HG03097 (cell line): ENCODE measurements around the gene FOXA3.
"Not testable (repeated sequence)": the region's sequence is repeated elsewhere in the genome, so short reads cannot be mapped to it uniquely, and the experiment has no call there.

ENCODE experiments used
- ATAC-seq: cut with Tn5 transposase; IDR thresholded peaks from one replicate; pipeline ENCODE4 v1.9.1; 2021; ENCODE audit not compliant: unreplicated experiment, low FRiP score

The FOXA3 gene

DNA sequence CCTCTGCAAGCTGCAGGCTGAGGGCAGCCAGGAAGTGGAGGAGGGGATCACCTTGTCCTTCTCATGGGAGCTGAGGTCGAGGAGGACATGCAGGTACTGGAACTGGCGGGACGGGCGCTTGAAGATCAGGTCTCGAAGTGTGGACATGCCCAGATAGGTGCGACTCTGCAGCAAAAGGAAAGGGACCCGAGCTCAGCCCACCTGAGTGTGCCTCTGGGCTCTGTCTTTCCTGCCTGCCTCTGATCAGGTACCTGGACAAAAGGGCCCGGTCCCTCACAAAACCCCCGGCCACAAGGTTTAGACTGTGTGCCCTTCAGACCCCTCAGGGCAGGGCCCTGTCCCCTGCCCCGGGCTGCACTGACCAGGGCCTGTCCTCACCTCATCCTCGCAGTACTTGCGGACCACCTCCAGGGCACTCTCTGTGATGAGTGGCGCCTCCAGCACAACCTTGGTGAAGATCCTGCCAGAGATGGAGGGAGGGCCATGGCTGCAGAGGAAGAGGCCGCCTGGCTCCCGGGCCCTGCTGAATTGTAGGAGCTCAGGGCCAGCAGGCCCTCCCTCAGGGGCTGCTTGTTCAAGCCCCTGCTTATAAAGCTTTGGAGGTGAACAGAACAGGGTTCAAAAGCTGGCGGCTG lies 36.5 kb upstream of the FOXA3 start:
- no peak for ATAC-seq

DNA sequence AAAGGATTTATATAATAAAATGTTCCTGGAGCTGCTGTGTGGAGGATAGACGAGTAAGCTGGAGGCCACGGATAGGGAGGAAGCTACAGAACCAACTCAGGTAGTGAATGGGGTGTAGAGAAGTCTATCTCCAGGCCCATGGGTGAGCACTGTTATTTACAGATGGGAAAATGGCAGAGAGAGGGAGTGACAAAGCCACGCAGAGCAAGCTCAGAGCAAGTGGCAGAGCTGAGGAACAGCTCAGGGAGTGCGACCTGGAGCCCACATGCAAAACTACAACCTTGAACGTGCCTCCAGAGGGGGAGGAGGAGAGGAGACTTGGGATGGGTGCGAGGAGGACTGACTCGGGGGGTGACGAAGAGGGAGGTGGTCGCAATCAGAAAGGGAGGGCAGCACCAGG lies 35.6 kb upstream of the FOXA3 start:
- ATAC-seq, result no peak

DNA sequence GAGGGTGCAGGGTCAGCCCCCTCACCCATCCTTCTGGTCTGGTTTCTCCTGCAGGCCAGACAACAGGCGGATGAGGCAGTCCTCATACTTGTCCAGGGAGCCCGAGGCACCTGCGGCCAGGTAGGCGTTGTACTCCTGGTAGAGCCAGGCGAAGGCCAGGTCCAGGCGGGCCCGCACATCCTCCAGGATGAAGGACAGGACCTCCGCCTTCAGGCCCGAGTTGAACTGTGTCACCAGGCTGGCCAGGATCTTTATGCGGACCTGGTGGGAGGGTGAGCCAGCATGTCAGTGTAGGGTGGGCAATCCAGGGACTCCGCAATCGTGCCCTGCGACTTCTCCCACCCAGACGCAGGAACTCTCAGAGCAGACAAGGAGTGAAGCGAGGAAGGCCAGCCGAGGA lies 35.2 kb upstream of the FOXA3 start:
- ATAC-seq, result no peak

DNA sequence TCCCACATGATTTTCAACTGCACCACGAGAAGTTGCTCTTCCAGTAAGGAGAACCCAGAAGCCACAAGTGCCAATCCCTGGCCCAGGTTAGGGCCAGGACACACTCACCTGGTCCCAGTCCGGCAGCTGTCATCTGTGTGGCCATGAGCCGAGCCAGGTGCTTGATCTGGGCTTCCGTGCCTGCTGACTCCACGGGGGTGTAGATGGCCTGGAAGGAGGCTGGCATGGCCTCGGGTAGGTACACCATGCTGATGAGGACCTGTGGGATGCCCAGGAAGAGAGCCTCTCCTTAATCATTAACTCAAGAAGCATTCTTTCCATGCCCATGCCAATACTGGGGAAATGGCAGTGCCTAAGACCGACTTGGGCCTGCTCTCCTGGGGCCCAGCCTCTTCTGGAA lies 29.2 kb upstream of the FOXA3 start:
- no peak for ATAC-seq

DNA sequence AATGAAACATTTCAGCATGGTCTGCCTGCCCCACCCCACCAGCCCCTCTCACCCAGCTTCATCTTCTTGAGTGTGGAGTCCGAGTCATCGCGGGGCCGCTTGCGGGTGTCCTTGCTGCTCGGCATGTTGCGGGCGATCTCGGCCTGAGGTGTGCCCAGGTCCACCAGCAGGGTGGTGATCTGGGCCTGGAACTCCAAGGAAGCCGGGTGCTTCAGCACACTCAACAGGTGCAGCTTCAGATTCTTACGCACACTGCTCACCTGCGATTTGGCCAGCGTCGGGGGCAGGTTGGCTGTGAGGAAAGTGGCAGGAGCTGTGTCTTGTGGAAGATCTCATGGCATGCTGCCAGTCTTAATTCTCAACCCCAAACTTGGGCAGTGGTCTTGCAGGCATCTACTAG lies 21.9 kb upstream of the FOXA3 start:
- no peak for ATAC-seq

DNA sequence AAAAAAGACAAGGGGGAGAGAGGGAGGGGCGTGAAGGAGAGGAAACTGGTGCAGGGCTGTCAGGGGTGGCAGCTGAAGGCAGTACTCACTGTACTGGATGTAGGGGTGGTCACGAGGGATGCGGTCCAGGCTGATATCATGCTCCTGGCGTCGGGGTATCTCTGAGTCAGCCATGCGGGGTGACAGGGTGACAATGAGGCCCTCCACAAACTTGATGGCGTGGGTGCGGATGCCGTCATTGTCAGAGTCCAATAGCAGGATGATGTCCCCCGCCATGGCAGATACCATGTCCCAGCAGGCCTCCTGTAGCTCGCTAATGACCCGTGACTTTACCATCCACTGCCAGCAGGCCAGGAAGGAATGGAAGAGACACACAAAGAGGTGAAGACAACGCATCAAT lies 16.5 kb upstream of the FOXA3 start:
- no peak for ATAC-seq

DNA sequence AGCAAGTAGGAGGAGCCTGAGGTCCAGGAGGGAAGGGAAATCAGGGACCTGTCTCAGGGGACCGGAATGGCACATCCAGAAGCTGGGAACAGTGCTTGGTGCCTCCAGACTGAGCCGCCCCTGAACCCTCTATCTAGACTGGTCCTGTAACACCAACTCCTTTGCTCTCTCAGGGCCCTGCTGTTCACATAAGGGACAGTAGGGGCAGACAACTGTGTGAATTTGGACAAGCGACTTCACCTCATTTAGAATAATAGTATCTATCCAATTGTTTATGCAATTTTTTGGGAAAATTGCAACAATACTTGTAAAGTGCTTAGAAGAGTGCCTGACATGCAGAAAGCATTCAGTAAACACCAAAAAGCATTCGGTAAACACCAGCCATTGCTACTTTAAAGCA lies 15.2 kb upstream of the FOXA3 start:
- no peak for ATAC-seq

DNA sequence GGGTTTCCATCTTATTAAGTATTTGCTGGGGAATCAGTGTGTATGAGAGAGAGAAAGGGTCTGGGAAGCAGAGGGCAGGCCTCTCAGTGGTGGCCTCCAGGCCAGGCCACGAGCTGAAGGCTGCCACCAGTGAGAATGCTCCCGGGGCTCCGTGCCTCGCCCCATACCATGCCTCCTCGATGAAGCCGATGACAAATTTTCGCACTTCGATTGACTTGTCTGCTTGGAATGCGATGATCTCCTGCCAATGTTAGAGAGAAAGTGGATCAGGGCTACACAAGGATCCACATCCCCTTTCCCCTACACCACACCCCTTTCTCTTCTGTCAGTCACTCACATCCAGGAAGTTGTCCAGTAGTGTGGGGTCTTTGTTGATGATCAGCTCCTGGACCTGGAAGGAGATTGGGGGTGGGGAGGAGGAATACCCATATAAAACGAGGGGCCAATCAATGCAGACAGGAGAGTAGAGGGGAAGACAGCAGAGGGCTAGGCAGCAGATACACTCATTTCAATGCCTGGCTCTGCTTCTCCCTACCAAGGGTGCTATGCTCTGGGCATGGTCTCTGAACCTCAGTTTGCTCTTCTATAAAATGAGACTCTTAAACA lies 11.9 kb upstream of the FOXA3 start:
- no peak for ATAC-seq

DNA sequence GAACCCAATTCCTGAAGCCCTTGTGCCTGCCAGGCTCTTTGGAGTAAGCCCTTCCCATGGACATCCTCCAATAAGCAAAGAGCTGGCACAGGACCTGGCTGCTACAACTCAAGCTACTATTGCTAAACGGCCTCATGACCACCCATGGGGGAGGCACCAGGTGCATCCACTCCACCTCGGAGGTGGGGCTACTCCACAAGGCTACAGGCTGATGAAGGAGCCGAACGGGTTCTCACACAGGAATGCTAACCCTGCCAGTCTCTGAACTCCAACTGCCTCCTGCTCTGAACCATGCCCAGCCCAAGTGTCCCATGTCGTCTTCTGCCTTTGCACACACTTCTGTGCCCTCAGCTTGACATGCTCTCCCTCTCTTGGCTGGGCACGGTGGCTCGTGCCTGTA lies 11.1 kb upstream of the FOXA3 start:
- ATAC-seq, result no peak

DNA sequence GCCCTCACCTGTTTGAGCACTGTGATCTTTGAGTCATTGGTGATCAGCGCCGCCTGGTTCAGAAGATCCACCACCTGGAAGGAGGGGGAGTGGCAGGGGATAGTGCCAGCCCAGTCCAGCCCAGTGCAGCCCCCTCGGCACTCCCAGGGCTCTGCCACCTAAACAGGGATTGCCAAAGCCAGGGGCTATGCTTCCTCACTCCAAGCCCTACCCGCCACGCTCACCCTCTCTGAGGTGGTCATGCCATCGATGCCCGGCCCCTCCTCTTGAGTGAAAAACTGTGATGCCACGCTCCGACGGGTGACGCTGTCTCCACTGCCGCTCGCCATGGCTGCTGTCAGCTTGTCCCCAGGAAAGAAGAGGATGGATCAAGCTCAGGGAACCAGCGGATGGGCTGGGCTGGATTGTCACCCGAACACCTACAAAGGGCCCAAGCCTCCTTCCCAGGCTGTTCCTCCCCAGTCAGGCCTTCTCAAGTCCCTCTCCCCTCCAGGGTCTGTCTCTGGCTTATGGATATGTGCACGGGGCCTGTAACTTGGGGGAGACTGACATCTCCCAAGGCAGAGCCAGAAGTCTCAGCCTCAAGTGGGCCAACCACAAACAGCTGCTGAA lies 9.9 kb upstream of the FOXA3 start:
- no peak for ATAC-seq

DNA sequence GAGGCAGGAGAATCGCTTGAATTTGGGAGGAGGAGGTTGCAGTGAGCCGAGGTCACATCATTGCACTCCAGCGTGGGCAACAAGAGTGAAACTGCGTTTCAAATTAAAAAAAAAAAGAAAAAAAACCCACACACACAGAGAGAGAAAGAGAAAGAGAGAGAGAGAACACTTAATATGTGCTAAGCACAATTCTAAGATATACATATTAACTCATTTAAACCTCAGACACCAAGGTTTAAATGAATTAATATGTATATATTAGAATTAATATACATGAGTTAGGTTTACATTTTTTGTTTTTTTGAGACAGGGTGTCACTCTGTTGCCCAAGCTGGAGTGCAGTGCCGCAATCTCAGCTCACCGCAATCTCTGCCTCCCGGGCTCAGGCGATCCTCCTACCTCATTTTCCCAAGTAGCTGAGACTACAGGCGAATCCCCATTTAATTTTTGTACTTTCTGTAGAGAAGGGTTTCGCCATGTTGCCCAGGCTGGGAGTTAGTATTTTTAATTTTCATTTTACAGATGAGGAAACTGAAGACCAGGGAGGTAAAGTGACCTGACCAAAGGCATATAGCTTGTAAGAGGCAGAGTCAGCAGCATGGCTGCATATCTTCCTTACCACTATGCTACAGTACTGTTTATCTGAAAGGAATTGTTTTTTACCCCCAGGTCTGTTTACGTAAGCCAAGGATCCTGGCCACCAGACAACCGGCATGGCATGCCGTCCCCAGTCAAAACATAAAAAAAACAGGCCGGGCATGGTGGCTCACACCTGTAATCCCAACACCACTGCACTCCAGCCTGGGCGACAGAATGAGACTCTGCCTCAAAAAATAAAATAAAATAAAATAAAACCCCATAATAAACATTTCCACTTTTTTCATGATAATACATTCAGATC lies 3.5 kb upstream of the FOXA3 start:
- no peak for ATAC-seq

DNA sequence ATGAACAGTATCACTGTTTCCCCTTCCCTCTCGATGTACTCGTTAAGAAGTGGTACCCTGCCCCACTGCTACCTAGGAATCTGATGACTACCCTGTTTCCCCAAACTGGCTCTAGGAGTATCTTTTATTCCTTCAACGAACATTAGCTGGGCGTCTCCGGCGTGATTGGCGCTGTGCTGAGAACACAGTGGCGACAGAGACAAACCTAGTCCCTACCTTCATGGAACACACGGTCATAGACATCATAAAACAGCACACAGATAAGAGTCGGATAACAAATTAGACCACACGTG lies 1.9 kb upstream of the FOXA3 start:
- no peak for ATAC-seq

DNA sequence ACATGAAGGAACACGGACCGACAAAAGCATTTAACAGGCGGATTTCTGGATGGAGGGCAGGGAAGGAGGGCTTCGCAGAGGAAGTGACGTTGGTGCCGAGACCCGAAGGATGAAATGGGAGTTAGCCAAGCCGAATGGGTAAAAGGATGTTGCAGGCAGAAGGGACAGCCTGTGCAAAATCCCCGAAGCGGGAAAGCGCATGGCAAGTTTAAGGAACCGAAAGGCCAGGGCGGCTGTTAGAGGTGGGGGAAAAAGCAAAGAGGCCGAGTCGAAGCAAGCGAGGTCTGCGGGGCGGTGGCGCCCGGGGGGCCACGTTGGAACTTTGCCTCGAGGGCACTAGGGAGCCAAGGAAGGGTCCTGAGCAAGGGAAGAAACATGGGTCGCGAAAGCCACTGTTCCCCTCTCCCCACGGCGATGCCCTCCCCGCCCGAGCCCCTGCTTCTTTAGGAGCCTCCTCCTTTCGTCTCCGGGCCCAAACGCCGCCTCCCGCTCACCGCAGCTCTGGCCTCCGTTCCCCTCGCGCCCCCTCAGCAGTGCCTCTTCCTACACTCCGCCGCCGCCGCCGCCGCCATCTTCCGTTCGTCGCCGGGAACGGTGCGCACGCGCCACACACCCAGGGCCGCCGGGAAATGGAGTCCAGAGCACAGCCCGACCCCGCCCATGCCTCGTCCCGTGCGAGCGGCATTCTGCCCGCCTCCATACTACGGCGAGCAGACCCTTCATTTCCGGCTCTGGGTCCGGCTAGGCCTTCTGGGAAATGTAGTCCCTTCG lies 1.4 kb upstream of the FOXA3 start, which contains the start of gene SYMPK:
SYMPK (minus strand) TSS at position 584 of the 771 bp plus-strand sequence. CDS start 8,652 bp downstream, outside the sequence.
- peak; percentile 88 for ATAC-seq

DNA sequence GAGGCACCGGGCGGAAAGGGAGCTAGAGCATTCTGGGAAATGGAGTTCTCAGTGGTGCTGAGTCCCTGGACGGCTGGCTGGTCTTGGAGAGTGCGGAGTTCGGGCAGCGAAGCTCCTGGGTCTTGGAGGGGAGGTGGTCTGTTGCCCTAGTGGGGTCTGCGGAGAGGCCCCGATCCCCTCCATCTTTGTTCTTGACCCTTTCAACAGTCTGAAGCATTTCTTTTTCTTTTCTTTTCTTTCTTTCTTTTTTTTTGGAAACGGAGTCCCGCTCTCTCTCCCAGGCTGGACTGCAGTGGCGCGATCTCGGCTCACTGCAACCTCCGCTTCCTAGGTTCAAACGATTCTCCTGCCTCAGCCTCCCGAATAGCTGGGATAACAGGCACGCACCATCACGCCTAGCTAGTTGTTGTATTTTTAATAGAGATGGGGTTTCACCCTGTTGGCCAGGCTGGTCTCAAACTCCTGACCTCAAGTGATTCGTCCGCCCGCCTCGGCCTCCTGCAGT lies 739 bp upstream of the FOXA3 start:
- no peak for ATAC-seq

DNA sequence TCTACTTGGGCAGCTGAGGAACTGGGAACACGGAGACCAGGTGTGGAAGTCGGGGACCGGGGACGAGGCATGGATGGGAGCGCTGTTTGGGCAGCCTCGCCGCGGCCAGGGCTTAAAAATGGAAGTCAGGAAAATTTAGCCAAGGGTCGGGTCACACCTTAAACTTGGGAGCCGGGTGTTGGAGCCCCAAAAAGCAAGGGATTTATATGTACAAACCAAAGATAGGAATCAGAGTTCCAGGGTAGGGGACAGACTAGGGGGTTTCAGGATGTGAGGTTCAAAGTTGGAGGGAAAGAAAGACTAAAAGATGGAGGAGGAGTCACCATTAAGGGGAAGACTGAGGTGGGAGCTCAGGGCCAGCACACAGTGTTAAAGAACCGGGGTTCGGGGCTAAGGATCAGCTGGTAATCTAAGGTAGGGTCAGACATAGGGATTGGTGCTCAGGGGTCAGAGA lies 530 bp downstream of the FOXA3 start:
- ATAC-seq, result no peak

DNA sequence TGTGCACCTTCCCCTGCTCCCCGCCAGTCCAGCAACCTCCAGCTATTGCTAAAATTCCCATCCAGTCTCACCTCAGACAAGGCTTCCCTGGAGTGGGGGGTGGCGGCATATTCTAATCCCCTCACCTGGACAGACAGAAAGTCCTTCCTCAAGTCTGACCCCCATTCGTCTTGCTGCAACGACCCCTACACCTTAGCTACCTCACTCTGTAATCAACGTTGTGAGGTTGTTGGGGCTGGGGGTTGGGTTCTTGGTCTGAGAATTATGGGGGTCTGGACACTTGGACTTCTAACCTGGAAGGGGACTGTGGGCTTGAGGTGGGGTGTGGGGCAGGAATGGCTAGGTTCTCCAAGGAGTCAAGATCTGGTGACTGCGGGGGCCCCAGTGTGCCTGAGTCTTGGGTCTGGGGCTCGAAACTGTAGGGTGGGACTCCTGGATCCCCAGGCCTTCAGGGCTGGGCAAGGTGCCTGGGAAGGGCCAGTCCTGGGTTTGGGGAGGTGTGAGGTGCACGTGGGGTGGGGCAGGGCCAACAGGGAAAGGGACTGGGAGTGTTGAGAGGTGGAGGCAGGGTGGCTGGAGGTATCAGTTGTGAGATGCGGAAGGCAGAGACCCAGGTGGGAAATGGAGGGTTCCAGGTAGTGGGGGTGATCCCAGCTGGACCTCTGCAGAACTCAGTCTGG lies 1.3 kb downstream of the FOXA3 start:
- no peak for ATAC-seq

DNA sequence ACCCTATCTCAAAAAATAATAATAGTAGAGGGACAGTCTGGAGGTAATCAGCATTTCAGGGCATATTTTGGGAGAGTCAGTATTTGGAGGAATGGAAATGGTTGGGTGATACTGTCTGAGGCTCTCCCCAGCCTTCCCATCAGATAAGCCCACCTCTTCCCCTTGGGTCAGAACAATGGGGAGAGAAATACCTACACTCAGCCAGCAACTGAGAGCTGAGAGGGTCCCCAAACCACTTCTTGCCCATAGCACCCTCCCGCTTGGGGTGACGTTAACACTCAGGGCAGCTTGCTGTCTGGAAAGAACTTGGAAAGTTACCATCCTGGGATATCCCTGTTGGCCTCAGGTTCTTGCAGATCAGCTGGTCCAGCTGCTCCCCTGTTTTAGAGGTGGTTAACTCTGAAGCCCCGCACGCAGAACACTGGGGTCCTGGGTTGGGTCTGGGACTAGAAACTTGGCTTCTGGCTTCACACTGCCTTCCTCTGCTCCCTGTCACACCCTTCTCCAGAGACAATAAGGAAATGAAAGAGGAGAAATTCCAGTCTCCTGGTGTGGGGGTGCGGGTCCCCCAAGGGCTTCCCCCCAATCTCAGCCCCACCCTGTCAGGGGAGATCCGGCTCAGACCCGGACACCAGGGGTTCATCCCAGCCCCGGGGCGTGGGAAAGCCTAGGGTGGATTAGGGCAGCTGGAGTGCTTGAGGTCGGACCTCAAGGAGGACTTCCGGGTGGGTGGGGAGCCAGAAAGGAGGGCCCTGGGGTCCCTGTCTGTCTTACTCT lies 2.5 kb downstream of the FOXA3 start:
- ATAC-seq, result no peak

DNA sequence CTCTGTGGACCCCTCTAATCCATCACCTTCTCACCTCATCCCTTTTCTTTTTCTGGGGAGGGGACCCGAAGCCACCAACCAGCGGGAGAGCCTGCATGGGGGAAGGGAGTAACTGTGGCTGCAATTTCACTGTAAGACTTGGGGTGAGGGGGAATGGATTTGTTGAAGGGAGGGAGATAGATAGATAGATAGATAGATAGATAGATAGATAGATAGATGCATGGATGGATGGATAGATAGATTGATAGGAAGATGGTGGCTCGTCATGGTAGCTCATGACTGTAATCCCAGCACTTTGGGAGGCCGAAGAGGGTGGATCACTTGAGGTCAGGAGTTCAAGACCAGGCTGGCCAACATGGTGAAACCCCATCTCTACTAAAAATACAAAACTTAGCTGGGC lies 3.1 kb downstream of the FOXA3 start:
- not testable (repeated sequence) for ATAC-seq

DNA sequence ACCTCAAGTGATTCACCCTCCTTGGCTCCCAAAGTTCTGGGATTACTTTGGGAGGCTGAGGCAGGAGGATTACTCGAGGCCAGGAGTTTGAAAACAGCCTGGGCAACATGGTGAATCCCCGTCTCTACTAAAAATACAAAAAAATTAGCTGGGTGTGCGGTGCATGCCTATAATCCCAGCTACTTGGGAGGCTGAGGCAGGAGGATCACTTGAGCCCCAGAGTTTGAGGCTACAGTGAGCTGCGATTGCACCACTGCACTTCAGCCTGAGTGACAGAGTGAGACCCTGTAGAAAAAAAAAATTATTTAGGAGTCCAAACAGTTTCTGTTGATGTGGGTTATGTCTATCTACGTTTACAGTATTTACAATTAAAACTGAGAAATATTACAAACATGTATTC lies 6.7 kb downstream of the FOXA3 start:
- ATAC-seq, result no peak
